AG08395 (cell line): ENCODE data around the gene SARDH.
A peak's percentile ranks its signal among the peaks of the same experiment; 100 is the strongest.
"Not testable (repeated sequence)": the region's sequence is repeated elsewhere in the genome, so short reads cannot be mapped to it uniquely, and the experiment has no call there.

Source experiments
- DNase-seq: peaks from one replicate; pipeline ENCODE4 v3.0.0; 2012; ENCODE audit warnings: mixed read lengths, low spot score

SARDH gene

GRCh38 chr9:133684121-133684935, 53.8 kb downstream of the SARDH start:
- DNase-seq: no peak

- DNase-seq: peak; percentile 36
Measured at GRCh38 chr9:133683586-133684120, 54.5 kb downstream of the SARDH start.

GRCh38 chr9:133682818-133683585, 55.1 kb downstream of the SARDH start:
- DNase-seq: no peak

- no peak for DNase-seq
Measured at GRCh38 chr9:133681658-133682306, 56.4 kb downstream of the SARDH start.

GRCh38 chr9:133680976-133681657, 57.0 kb downstream of the SARDH start:
- DNase-seq: no peak

GRCh38 chr9:133680250-133680975, 57.7 kb downstream of the SARDH start:
- DNase-seq: no peak

- DNase-seq: no peak
Measured at GRCh38 chr9:133679466-133680061, 58.6 kb downstream of the SARDH start.

- no peak for DNase-seq
Measured at GRCh38 chr9:133679056-133679455, 59.1 kb downstream of the SARDH start.

GRCh38 chr9:133677126-133678010, 60.8 kb downstream of the SARDH start:
- DNase-seq: no peak

- DNase-seq: no peak
Measured at GRCh38 chr9:133676450-133676849, 61.7 kb downstream of the SARDH start.

- DNase-seq: not testable (repeated sequence)
Measured at GRCh38 chr9:133675796-133676195, 62.4 kb downstream of the SARDH start.

- no peak for DNase-seq
Measured at GRCh38 chr9:133674091-133674490, 64.1 kb downstream of the SARDH start.

GRCh38 chr9:133673258-133673655, 64.9 kb downstream of the SARDH start:
- DNase-seq: no peak

- no peak for DNase-seq
Measured at GRCh38 chr9:133672503-133673257, 65.5 kb downstream of the SARDH start.

- DNase-seq: no peak
Measured at GRCh38 chr9:133671371-133671770, 66.8 kb downstream of the SARDH start.

- DNase-seq: no peak
Measured at GRCh38 chr9:133670466-133670865, 67.7 kb downstream of the SARDH start.

GRCh38 chr9:133669182-133669801, 68.9 kb downstream of the SARDH start:
- no peak for DNase-seq

- no peak for DNase-seq
Measured at GRCh38 chr9:133667759-133668450, 70.2 kb downstream of the SARDH start.
